Stromal cell of bone marrow (primary cell): Measurements from ENCODE around the gene TRPT1.
A peak's percentile ranks its signal among the peaks of the same experiment; 100 is the strongest.

Experiments used
- DNase-seq: peaks from one replicate; pipeline ENCODE4 v3.0.0-alpha.2; 2012; ENCODE audit warnings: low read depth

TRPT1 gene

DNA sequence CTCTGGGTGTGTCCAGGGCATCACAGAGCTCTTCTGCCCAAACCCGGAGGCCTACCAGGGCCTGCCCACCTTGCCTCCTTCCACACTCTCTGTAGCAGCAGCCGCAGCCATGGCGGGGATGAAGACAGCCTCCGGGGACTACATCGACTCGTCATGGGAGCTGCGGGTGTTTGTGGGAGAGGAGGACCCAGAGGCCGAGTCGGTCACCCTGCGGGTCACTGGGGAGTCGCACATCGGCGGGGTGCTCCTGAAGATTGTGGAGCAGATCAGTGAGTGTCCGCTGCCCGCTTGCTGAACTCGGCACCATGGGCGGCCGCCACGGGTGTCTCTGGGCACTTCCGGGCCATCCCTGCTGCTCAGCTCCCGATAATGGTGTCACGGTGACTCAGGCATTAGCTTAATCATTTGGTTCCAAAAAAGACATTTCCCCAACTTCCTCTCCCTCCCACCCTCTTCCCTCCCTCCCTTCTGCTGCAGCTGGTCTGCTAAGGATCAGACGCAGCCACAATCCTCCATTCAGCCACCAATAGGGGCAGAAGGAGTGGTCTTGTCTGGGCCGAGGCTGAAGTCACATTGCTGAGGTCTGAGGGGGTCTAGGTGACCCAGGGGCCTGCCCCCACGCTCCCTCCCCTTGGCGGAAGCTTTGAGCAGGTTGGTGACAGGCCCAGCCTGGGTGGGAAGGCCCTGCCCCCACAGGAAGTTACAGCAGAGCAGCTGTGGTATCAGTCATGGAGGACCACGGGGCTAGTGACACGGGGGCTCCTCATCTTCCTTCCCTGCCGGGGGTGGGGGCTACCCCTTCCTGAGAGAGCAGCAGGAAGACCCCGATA is 18.5 kb downstream of the TRPT1 start:
- peak; percentile 64 for DNase-seq

GRCh38 chr11:64206457-64207255 is 19.3 kb downstream of the TRPT1 start, which contains the start of gene FERMT3:
FERMT3 (plus strand) TSS chr11:64206721; CDS start chr11:64207365, 644 bp downstream.
- DNase-seq, result no peak

GRCh38 chr11:64204464-64204989 is 21.5 kb downstream of the TRPT1 start:
- peak; percentile 91 for DNase-seq

DNA sequence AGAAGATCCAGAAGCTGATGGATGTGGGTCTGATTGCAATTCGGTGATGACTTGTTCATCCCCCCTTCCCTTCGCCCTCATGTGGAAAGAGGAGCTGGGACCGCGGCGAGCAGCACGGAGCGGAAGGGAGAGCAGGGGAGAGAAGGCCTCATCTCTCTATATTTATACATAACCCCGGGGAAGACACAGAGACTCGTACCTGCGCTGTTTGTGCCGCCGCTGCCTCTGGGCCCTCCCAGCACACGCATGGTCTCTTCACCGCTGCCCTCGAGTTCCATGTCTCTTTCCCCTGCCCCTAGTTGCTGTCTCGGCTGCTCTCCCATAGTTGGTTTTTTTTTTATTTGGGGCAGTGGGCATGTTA is 21.9 kb downstream of the TRPT1 start:
- no peak for DNase-seq

DNA sequence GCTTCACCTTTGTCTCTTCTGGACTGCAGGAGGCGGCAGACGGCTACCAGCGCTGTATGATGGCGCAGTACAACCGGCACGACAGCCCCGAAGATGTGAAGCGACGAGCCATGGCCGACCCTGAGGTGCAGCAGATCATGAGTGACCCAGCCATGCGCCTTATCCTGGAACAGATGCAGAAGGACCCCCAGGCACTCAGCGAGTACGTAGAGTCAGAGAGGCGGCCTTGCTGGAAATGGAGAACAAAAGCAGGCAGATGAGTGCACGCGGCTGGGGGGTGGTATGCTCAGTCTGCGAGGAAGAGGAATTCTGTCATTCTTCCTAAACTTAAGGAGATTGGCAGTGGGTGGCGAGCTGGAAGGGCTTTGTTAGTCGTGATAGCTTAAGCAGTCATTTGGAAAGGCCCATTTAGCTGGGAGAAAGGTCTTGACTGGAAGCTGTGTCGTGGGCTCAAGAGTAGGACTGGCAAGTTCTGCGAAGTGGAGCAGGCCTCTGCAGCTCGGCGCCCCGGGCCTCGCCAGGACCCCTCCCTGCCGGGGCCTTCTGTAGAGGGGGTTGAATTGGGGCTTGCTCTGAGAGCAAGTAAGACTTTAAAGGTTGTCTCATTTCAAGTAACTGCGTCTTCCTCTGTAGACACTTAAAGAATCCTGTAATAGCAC is 22.4 kb downstream of the TRPT1 start:
- DNase-seq, result no peak

DNA sequence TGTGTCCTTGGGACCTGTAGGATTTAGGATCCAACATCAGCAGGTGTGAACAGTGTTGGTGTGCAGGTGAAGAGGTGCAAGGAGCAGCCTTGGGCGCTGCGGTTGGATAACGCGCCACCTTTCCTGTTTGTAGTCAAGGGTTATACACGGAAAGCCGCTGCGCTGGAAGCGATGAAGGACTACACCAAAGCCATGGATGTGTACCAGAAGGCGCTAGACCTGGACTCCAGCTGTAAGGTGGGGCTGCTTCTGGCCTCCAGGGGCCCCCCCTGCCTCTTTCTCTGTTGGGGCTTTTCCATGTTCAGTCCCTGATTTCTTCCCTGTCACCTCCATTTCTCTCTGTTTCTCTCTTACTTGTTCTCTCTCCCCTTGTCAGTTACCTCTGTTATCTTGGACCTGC is 23.0 kb downstream of the TRPT1 start:
- DNase-seq, result no peak

GRCh38 chr11:64201543-64201942 is 24.4 kb downstream of the TRPT1 start:
- DNase-seq, result no peak

- no peak for DNase-seq
Observed at GRCh38 chr11:64198511-64198910, 27.5 kb downstream of the TRPT1 start.

- DNase-seq, result no peak
Observed at GRCh38 chr11:64196626-64197025, 29.4 kb downstream of the TRPT1 start.

DNA sequence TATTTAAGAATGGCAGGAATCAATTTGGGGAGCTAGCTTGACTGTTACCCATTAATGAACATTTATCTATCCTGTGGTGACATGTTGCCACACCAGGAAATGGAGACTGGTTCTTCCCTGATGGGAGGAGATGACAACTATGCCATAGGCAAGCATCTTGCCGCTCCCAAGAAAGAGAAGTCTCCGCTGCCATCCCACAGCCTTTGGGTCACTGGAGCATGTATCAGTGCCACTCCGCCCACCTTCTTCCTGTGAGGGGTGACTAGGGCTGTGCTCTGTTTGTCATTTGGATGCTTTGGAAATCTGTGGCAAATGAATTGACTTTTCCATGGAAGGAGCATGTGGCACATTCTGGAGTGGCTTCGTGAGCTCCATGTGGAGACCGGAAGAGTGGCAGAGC is 33.6 kb downstream of the TRPT1 start:
- no peak for DNase-seq

DNA sequence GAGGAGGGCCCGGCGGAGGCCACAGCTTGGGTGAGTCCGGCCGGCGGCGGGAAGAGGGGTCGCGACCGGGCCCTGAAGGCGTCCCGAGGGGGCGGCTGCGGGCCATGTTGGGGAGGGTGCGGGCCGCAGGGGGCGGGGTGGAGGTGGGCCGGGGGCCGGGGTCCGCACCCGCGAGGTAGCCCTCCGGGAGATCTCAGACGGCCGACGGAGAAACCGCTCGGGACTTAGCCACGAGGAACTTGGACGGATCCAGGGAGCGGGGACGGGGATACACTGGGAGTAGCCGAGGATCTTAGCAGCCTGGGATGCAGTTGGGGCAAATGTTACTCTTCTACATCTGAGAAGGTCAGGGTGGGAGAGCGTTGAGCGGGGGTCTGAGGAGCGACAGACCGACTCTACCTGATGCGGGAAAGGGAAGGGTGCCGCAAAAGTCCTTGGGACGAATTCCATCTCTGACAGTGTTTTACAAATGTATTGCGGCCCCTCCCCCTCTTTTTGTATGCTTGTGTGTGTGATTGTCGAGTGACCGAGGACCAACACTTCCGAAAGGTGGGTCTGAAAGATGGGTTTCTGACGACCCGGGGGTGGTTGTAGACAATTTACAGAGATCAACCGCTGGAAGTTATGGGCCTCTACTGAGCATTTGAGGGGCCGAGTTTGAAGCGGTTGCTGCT is 39.4 kb downstream of the TRPT1 start:
- DNase-seq, result no peak

- peak; percentile 100 for DNase-seq
Observed at GRCh38 chr11:64185693-64186491, 40.1 kb downstream of the TRPT1 start, which contains the start of gene STIP1. STIP1 (plus strand) TSS chr11:64186171; CDS start chr11:64186262, 91 bp downstream.

- DNase-seq, result peak; percentile 78
Observed at GRCh38 chr11:64185175-64185692, 40.8 kb downstream of the TRPT1 start.

DNA sequence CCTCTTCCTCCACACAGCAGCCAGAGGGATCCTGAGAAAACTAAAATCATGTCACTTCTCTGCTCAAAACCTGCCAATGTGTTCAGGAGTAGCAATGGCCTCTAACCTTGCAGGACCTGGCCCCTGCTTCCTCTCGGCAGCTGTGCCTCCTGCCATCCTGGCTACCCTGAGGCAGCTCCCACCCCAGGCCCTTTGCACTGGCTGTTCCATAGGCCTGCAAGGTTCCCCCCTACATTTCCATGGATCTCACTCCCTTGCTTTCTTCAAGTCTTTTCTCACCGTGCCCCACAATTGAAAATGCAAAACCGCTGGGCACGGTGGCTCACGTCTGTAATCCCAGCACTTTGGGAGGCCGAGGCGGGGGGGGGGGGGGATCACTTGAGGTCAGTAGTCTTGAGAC is 42.1 kb downstream of the TRPT1 start:
- DNase-seq, result no peak

DNA sequence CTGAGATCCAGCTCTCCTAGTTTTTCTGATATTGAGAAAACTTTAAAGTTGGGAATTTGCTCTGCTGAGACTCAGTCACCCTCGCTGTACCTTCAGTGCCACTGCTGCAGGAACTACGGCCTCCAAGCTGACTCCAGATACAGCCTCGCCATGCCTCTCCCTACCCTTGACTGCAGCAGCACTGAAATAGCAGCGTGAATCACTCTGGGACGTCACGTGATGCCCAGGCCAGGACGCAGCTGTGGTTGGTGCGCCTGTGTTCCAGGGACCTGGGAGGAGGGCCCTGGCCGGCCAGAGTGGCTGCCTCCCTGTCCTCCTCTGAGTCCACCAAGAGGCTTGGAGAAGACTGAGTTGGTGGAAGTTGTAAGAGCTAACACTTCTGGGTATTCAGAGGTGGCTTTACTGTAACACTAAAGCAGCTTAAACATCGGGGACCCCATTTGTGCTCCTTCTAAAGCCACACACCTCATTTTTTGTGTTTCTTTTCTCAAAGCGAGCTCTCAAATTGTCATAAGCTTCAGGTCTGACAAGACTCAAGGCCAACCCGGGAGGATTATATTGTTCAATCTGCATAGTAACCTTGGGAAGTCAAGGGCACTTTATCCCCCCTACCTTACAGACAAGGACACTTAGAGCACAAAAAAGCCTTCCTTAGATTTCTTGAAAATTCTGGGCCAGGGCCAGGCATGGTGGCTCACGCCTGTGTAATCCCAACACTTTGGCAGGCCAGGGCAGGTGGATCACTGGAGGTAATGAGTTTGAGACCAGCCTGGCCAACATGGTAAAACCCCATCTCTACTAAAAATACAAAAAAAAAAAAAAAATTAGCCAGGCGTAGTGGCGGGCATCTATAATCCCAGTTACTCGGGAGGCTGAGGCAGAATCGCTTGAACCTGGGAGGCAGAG is 44.2 kb downstream of the TRPT1 start:
- peak; percentile 90 for DNase-seq

- no peak for DNase-seq
Observed at GRCh38 chr11:64180891-64181290, 45.1 kb downstream of the TRPT1 start.

DNA sequence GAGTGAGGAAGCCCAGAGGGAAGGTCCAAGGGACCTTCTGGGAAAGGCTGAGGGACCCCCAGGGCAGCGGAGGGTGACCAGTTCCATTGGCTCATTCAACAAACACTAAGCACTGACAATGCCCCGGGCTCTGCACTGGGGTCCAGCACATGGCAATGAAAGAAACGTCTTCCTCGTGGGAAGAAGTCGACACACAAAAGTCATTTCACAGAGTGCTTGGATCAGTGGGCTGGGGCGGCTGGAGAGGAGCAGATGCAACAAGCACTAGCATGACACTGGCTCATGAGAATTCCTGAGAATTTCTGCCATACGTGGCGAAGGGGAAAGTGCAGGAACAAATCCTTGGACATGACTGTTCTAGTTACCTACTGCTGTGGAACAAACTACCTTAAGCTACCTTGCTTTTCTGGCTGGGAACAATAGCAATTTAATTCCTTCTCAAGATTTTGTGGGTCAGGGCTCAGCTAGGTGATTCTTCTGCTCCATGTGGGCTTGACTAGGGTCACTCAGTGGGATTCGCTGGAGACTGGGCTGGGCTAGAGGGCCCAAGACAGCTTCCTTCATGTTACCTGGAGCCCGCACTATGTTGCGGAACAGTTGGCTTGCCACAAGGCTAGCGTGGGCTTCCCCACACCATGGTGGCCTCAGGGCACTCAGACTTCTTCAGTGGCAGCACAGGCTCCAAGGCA is 46.9 kb downstream of the TRPT1 start:
- no peak for DNase-seq

- no peak for DNase-seq
Observed at GRCh38 chr11:64178203-64178602, 47.8 kb downstream of the TRPT1 start.

- no peak for DNase-seq
Observed at GRCh38 chr11:64176751-64177150, 49.2 kb downstream of the TRPT1 start.
